ENCODE measurements around the gene LSM11.
A peak's percentile ranks its signal among the peaks of the same experiment; 100 is the strongest.
"Not testable (repeated sequence)": the region's sequence is repeated elsewhere in the genome, so short reads cannot be mapped to it uniquely, and the experiment has no call there.

The LSM11 gene

GRCh38 chr5:157743163-157744050, at the start of gene LSM11:
Gene LSM11 (plus strand): TSS chr5:157743712. CDS start chr5:157743751, 39 bp downstream.
- TF ChIP-seq CTCF (IDR thresholded peaks at IDR 0.05; ENCODE audit: extremely low read depth, missing control alignments): peak; percentile 100
- DNase-seq (ENCODE audit: low spot score): peak; percentile 98

DNA sequence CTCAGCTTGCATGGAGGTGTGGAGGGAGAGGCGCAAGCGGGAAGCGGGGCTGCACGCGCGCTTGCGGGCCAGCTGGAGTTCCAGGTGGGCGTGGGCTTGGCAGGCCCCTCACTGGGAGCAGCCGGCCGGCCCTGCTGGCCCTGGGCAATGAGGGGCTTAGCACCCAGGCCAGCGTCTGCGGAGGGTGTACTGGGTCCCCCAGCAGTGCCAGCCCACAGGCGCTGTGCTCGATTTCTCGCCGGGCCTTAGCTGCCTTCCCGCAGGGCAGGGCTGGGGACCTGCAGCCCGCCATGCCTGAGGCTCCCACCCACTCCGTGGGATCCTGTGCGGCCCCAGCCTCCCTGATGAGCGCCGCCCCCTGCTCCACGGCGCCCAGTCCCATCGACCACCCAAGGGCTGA, 49.7 kb upstream of the LSM11 start:
- not testable (repeated sequence) for DNase-seq (ENCODE audit: low spot score)

- DNase-seq (ENCODE audit: low spot score): not testable (repeated sequence)
Observed at GRCh38 chr5:157696154-157696553, 47.4 kb upstream of the LSM11 start.

- not testable (repeated sequence) for DNase-seq (ENCODE audit: low spot score)
Observed at GRCh38 chr5:157698674-157699073, 44.8 kb upstream of the LSM11 start.

DNA sequence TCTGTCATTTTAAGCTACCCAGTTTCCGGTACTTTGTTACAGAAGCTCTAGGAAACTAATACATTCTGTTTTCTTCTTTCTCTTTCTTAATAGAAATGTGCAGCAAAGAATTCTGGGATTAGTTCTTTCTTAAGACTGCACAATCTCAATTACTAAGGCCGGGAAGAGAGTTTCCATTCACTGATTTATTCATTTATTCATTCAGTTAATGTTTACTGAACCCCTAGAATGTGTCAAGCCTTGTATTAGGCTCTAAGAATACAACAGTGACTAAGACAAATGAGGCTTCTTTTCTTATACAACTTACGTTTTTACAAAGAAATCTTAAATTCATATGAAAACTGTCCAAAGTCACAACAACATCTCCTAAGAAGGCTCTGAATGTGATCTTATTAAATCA, 39.8 kb upstream of the LSM11 start:
- no peak for TF ChIP-seq CTCF (IDR thresholded peaks at IDR 0.05; ENCODE audit: extremely low read depth, missing control alignments)
- DNase-seq (ENCODE audit: low spot score): no peak

DNA sequence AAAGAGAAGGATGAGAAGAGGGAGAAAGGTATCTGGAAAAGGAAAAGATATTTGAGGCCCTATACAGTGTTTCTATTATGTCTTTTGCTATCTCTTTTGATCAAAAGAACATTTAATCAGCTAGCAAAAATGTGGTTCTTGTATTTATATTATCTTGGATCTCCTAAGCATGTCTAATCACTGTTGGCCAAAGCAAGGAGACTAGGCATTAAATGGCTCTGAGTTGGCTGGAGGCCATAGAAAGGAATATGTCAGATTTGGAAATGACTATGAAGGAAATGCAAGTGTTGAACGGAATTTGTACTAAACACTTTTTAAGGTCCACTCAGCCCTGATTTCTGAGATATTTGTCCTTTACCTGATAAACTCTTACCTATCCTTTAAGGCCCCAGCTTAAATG, 34.6 kb upstream of the LSM11 start:
- DNase-seq (ENCODE audit: low spot score): no peak
- no peak for TF ChIP-seq CTCF (IDR thresholded peaks at IDR 0.05; ENCODE audit: extremely low read depth, missing control alignments)

DNA sequence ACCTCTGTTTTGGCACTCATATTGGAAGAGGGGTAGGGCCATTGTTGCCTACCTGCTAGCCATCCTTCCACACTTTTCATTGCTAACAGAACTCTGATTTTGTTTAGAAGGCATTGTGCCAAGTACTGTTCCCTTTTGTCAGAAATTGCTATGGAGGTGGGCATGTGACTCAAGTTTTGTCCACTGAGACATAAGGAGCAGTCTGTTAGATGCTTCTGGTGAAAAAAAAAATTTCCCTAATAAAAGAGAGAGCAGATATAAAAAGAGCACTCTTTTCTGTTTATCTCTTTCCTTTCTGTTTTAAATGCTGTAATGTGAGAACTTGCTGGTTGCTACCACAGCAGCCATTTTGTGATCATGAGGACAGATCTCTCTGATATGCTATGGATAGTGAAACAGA, 34.2 kb upstream of the LSM11 start:
- no peak for TF ChIP-seq CTCF (IDR thresholded peaks at IDR 0.05; ENCODE audit: extremely low read depth, missing control alignments)
- DNase-seq (ENCODE audit: low spot score): no peak

GRCh38 chr5:157710431-157710830, 33.1 kb upstream of the LSM11 start:
- no peak for TF ChIP-seq CTCF (IDR thresholded peaks at IDR 0.05; ENCODE audit: extremely low read depth, missing control alignments)
- no peak for DNase-seq (ENCODE audit: low spot score)

DNA sequence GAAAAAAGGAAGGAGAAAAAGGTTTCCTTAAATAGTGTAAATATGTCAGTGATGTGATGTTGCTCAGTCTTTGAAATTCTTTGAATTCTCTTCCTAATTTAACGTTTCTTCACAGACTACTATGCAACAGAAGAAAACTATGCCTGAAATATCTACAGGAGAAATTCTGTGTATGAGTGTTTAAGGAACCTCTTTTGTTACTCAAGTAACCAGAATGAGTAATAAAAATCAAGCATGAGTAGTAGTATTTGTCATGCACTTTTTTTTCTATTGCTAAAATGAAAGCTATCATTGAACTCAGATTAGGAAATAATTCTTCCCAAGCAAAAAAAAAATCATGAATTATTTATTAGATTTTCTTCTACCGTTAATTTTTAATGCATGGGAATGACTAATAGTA, 32.6 kb upstream of the LSM11 start:
- no peak for TF ChIP-seq CTCF (IDR thresholded peaks at IDR 0.05; ENCODE audit: extremely low read depth, missing control alignments)
- DNase-seq (ENCODE audit: low spot score): no peak

Measured in GM20000 (cell line).